HG03095 (cell line): Measurements from ENCODE around the gene EHBP1.

ENCODE experiments used
- ATAC-seq: cut with Tn5 transposase; IDR thresholded peaks from one replicate; pipeline ENCODE4 v1.9.1; 2021; ENCODE audit warnings: moderate library complexity; ENCODE audit not compliant: unreplicated experiment

Gene EHBP1

GRCh38 chr2:62939735-62940491 lies 234.4 kb downstream of the EHBP1 start:
- no peak for ATAC-seq

- no peak for ATAC-seq
These were observed 235.2 kb downstream of the EHBP1 start for GRCh38 chr2:62940697-62941096.

- no peak for ATAC-seq
These were observed 235.9 kb downstream of the EHBP1 start for GRCh38 chr2:62941413-62941812.

GRCh38 chr2:62944362-62944761 lies 238.8 kb downstream of the EHBP1 start:
- no peak for ATAC-seq

DNA sequence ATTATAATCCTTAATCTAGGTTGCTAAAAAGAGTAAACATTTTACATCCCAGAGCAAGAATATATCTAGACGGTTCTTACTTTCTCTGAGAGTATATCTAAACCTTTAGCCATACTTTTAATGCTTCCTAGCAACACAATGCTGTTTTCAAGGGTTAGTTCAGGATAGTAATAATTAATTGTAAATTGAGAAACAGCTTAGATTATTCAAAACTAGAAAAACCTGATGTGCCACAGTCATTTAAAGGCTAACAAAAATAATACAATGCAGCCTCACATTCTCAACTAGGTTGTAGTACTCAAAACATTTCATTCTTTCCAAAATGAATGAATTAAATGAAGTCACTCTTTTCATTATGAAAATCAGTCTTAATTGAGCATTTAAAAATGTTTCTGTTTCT lies 241.9 kb downstream of the EHBP1 start:
- no peak for ATAC-seq

- no peak for ATAC-seq
These were observed 251.1 kb downstream of the EHBP1 start for GRCh38 chr2:62956651-62957050.

GRCh38 chr2:62958206-62958605 lies 252.7 kb downstream of the EHBP1 start:
- no peak for ATAC-seq

DNA sequence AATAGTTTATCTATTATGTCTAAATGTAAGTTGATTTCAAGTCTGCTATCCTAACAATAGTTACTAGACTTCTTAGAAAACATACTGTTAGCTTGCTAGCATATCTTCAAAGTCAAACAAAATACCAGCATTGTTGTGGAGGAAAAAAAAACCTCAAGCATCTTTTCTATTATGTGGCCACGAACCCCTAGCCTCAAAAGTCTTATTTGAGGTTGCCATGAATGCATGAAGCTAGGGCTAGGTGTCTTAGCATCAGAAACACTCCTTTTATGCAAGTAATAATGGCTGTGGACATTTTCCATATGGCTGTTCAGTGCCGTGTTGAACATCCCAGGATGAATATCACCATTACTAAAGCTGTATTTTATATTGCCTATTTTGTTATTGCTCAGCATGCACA lies 258.5 kb downstream of the EHBP1 start:
- no peak for ATAC-seq

DNA sequence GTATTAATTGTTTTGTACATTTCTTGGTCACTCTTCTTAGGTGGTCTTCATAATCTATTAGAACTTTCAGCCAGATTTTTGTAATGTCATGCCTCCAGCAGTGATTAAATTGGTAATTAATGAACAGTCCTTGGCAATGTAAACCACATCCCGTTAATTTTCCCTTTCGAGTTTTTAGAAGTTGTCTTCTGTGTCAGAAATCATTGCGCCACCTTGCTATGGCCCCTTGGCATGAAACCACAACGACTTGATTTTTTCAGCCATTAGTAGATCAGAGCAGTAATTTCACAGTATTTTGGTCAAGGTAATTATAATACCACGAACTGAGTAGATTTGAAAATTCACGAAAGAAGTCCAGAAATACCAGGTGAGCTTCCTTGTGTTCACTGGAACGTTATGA lies 259.2 kb downstream of the EHBP1 start:
- no peak for ATAC-seq

DNA sequence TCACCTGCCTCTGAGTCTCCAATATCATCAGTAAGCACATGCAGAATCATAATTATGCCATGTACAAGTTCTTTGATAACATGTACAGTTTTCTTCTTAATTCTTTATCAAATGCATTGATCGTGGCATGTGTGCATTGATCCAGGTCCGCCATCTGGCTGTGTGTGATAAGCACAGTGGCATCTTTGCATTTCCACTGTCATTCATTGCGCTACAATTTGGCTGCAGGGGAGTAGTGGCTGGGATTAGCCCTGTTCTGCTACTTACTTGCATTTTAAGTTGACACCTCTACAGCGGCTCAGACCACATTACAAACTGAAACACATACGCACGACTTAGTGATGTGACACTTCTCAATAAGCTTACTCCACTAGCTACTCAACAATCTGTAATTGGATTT lies 261.5 kb downstream of the EHBP1 start:
- no peak for ATAC-seq

- ATAC-seq = no peak
These were observed 262.7 kb downstream of the EHBP1 start for GRCh38 chr2:62968168-62968567.

DNA sequence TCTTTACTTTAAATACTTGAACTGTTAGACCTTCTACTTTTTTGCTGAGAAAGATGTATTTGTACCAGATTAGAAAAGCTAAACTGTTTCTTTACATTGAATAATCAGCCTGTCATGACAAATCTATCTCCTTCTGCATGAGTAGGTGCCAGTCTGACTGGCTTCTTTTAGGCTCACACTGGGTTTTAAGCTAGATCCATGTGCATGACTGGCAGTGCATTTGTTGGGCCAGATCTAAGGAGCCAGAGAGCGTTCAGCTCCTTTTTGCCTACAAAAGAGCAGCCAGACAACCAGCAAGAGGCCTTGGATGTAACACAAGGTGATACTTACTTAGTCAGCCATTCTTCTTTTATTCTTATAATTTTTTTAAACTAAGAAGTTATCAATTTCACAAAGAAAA lies 263.2 kb downstream of the EHBP1 start:
- ATAC-seq = no peak

GRCh38 chr2:62971936-62972335 lies 266.4 kb downstream of the EHBP1 start:
- ATAC-seq = no peak

DNA sequence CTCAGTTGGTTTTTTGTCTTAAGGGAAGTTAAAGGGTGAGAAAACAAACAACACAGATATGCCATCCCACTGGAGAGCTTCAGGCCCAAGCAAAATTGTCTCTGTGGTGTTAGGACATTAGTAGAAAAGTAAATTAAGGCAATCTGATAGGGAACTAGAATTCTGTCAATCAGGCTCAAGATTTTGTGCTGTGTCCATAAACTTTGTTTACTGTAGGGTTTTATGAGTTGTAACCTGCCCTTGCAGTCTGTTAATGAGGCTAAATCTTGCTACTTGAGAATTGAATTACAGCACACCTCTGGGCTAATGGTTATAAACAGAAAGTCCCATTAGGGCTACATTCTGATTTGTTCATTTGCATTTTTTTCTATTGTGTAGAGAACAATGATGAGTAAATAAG lies 267.1 kb downstream of the EHBP1 start:
- no peak for ATAC-seq

DNA sequence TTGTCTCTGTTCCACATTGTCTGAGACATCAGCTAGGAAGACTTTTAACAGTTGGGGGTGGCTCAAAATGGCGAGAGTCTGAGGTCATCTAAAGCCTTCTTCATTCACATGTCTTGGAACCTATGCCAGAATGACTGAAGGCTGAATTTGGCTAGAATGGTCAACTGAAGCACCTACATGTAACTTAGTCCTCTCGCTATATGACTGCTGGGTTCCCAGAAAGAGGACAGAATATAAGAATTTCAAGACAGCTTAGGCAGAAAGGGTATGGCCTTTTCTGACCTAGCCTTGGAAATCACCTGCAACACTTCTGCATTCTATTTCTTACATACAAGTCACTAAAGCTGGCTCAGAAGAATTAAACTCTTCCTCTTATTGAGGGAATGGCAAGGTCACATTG lies 269.5 kb downstream of the EHBP1 start:
- no peak for ATAC-seq

- no peak for ATAC-seq
These were observed 286.1 kb downstream of the EHBP1 start for GRCh38 chr2:62991605-62992004.

- ATAC-seq = no peak
These were observed 287.0 kb downstream of the EHBP1 start for GRCh38 chr2:62992561-62992960.

- ATAC-seq = no peak
These were observed 288.7 kb downstream of the EHBP1 start for GRCh38 chr2:62994206-62994605.

DNA sequence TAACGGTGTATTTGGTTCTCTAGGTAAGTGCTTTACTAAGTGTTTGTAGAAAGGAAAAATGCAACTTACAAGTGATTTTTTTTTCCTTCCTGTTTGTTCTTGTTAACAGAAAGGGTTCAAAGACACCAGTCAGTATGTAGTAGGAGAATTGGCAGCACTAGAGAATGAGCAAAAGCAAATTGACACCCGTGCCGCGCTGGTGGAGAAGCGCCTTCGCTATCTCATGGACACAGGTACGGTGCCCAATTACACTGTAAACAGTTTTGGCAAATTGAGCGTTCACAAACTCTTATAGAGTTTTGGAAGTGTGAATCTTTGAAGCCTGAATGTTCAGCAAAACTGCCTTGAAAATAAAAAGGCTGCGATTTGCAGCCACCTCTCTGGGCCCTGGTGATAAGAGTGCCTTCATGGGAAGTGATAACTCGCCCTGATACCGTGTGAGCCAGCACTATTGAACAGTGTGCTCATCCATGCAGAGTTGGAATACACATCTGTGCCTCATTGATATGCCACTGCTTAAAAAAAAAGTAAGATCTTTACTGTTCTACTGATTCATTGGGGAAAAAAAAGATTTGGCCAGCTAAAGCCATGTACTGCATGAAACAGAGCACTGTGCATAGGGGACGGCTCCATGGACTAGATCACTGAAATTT lies 291.1 kb downstream of the EHBP1 start:
- ATAC-seq = no peak

DNA sequence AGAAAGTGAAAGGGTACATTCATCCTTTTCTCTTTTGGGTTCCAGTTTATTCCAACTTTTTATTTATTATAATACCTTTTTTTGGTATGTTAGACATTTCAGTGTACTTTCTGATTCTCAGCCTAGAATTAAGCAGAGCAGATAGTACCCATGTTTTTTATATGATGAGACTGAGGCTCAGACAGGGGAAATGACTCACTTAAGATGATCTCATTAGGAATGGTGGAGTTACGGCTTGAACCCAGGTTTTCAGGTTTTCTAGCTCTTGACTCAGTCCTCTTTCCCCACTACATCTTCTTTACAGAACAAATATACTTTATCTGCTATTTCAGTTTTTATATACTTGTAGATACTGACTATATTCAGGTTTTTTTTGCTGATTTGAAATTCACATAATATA lies 293.4 kb downstream of the EHBP1 start:
- ATAC-seq = no peak

DNA sequence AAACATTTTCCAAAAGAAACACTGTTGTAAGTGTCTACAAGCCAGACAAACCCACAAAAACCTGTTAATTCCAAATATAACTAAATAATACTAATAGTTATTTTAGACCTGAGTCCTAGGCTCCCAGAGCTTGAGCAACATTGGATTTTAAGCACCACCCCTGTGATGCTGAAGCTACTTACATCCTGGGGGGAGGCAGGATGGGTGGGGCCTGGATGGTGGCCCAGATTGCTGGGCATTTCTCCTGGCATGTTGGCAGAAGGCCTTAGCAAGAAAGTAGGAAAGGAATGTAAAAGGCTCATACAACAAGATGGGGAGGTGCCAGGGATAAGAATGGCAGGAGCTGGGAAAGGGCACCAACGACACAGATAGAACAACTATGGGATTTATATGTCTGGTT lies 294.4 kb downstream of the EHBP1 start:
- ATAC-seq = no peak

- no peak for ATAC-seq
These were observed 295.3 kb downstream of the EHBP1 start for GRCh38 chr2:63000801-63001200.

- no peak for ATAC-seq
These were observed 296.1 kb downstream of the EHBP1 start for GRCh38 chr2:63001576-63001975.
